LNCaP clone FGC (cell line): ENCODE data around the gene ASTN2.

ENCODE experiments used
- DNase-seq: peaks from one replicate; pipeline ENCODE4 v3.0.0-alpha.2; 2011; ENCODE audit warnings: low read depth
- H3K4me3 ChIP-seq: 2 replicates; pipeline ENCODE4 v1.5.1; 2011; ENCODE audit warnings: mild to moderate bottlenecking, low read depth, low read length, control low read depth
- CTCF ChIP-seq: IDR thresholded peaks from 2 replicates; pipeline ENCODE4 v1.5.1; 2012; ENCODE audit warnings: mild to moderate bottlenecking; ENCODE audit not compliant: control insufficient read depth, insufficient read depth; ENCODE audit errors: extremely low read depth

The ASTN2 gene

GRCh38 chr9:116494815-116495634 lies 919.8 kb downstream of the ASTN2 start:
- no peak overlapping the region for H3K4me3 ChIP-seq
- peak; percentile 86 for TF ChIP-seq CTCF
- no peak for DNase-seq

GRCh38 chr9:116493183-116493860 lies 921.5 kb downstream of the ASTN2 start:
- no peak for DNase-seq
- no peak overlapping the region for H3K4me3 ChIP-seq
- TF ChIP-seq CTCF, result no peak

- peak; percentile 59 for DNase-seq
- TF ChIP-seq CTCF, result no peak
- no peak overlapping the region for H3K4me3 ChIP-seq
These were observed 923.2 kb downstream of the ASTN2 start for GRCh38 chr9:116491659-116492058.

GRCh38 chr9:116491219-116491618 lies 923.6 kb downstream of the ASTN2 start:
- DNase-seq, result peak; percentile 66
- peak; percentile 35 for TF ChIP-seq CTCF
- no peak overlapping the region for H3K4me3 ChIP-seq

GRCh38 chr9:116490321-116490720 lies 924.5 kb downstream of the ASTN2 start:
- no peak overlapping the region for H3K4me3 ChIP-seq
- TF ChIP-seq CTCF, result no peak
- DNase-seq, result no peak

GRCh38 chr9:116488373-116488772 lies 926.5 kb downstream of the ASTN2 start:
- H3K4me3 ChIP-seq, result no peak overlapping the region
- DNase-seq, result no peak
- no peak for TF ChIP-seq CTCF
